OCI-LY3 (cell line): ENCODE measurements around the gene TTC17.

Source experiments
- EZH2phosphoT487 ChIP-seq: fragments of 200-600 bp; shearing (Covaris generic); IDR thresholded peaks from 2 replicates; pipeline ENCODE4 v1.6.1; 2018; ENCODE audit warnings: antibody characterized with exemption, mixed run types, low read depth
- TF ChIP-seq, protein P1 (sequence below): fragments of 200-600, 300-600 bp; sonication (generic); IDR thresholded peaks from 2 replicates; pipeline ENCODE4 v1.5.1; 2014; ENCODE audit warnings: antibody characterized with exemption, low read length, low read depth

DNA sequence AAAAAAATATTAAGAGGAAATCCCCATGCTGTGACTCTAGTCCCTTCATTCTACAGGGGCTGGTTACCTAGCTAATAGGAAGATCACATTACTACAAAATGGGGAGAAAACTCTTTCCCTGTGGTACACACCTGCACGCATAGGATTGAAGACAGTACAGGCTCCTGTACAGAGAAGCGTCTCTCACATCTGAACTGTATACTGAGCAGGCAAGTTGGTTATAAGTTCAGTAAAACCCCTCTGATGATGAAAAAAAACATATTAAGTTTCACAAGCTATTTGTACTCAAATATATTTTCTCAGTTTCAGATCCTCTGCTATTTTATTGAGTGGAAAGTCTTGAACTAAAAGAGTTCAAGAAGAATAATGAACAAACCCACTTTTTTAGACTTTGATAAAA, 164.9 kb downstream of the TTC17 start:
- no peak for TF ChIP-seq EZH2phosphoT487
- TF ChIP-seq, protein P1, sequence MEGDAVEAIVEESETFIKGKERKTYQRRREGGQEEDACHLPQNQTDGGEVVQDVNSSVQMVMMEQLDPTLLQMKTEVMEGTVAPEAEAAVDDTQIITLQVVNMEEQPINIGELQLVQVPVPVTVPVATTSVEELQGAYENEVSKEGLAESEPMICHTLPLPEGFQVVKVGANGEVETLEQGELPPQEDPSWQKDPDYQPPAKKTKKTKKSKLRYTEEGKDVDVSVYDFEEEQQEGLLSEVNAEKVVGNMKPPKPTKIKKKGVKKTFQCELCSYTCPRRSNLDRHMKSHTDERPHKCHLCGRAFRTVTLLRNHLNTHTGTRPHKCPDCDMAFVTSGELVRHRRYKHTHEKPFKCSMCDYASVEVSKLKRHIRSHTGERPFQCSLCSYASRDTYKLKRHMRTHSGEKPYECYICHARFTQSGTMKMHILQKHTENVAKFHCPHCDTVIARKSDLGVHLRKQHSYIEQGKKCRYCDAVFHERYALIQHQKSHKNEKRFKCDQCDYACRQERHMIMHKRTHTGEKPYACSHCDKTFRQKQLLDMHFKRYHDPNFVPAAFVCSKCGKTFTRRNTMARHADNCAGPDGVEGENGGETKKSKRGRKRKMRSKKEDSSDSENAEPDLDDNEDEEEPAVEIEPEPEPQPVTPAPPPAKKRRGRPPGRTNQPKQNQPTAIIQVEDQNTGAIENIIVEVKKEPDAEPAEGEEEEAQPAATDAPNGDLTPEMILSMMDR: no peak
